Mesodermal cell (in vitro differentiated cells): ENCODE measurements around the gene GPR152.

Experiments used
- H3K27ac ChIP-seq: 2 replicates; pipeline ENCODE4 v1.7.0; 2013; ENCODE audit warnings: mild to moderate bottlenecking, low read depth, low read length, moderate library complexity; ENCODE audit not compliant: severe bottlenecking
- H3K36me3 ChIP-seq: 2 replicates; pipeline ENCODE4 v1.7.1; 2013; ENCODE audit warnings: mild to moderate bottlenecking, low read length, moderate library complexity; ENCODE audit not compliant: control insufficient read depth, insufficient read depth
- H3K4me1 ChIP-seq: one replicate; pipeline ENCODE4 v1.7.1; 2013; ENCODE audit warnings: mild to moderate bottlenecking, low read length; ENCODE audit not compliant: insufficient read depth, control insufficient read depth, poor library complexity, severe bottlenecking
- H3K4me3 ChIP-seq: 2 replicates; pipeline ENCODE4 v1.7.0; 2013; ENCODE audit warnings: low read length, control low read depth, mild to moderate bottlenecking; ENCODE audit not compliant: insufficient read depth, poor library complexity, severe bottlenecking; ENCODE audit errors: extremely low read depth
- H3K9me3 ChIP-seq: 2 replicates; pipeline ENCODE4 v1.7.1; 2013; ENCODE audit warnings: mild to moderate bottlenecking, low read length, moderate library complexity; ENCODE audit not compliant: control insufficient read depth
- WGBS, 2 experiments: methylation state at CpG; one replicate each; pipeline ENCODE4 v1.1.5; 2013; ENCODE audit warnings: missing lambda C conversion rate in 2 of 2; ENCODE audit not compliant: insufficient coverage in 2 of 2; 5-methylcytosine and 5-hydroxymethylcytosine counted together

GPR152 gene

GRCh38 chr11:67437809-67438157 lies 14.7 kb downstream of the GPR152 start:
- Histone ChIP-seq H3K36me3 (peaks cover 70% of the 10 kb centered on the region), H3K4me1 (peaks cover 7% of the 10 kb centered on the region), H3K4me3 (no peak overlapping the region), H3K27ac (no peak overlapping the region), H3K9me3 (no peaks in the 10 kb centered on the region)
- 80 to 92% methylated on average over 1 to 3 of the region's 3 CpGs for WGBS, 2 experiments

DNA sequence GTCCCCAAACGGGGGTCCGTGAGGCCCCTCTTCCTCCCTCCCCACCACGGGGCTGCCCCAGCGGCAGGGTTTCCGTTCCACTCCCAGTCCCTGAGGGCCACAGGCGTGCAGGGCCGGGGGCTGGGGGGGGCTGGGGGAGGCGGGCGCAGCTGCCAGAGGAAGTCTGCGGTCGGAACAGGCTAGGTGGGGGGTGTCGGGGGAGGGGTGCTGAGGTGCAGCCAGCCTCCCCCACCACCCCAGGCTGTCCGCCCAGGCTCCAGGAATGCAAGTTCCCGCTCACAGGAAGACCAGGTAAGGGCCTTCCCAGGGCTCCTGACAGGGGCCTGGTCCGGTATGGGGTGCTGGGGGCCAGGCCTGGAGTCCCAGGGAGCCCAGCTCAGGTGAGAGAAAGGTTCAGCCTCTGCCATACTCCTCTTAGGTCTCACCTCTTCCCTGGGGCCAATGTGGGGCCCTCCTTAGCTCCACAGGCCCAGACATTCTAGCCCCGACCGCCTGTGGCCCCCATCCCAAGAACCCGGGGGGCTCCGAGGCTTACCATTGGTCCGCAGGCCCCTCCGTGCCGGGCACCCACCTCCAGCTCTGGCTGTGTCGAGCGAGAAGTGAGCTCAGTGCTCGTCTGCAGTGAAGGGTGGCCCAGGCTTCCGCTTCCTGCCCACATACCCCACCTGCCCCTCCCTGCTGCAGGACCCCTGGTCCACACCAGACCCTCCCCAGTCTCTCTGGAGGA lies 15.3 kb downstream of the GPR152 start, which contains the start of gene PTPRCAP:
TSS of gene PTPRCAP (minus strand) at position 601 of the 727 bp plus-strand sequence. CDS start at position 538, 63 bp downstream.
- H3K9me3 ChIP-seq, result no peaks in the 10 kb centered on the region
- no peak within 1 kb of the TSS for H3K4me3 ChIP-seq
- H3K27ac ChIP-seq, result no peak within 1 kb of the TSS
- H3K36me3 ChIP-seq, result peaks cover 75% of the 10 kb centered on the region
- H3K4me1 ChIP-seq, result peaks cover 7% of the 10 kb centered on the region
- WGBS, 2 experiments, result 85 to 91% methylated on average over 4 to 14 of the region's 26 CpGs

DNA sequence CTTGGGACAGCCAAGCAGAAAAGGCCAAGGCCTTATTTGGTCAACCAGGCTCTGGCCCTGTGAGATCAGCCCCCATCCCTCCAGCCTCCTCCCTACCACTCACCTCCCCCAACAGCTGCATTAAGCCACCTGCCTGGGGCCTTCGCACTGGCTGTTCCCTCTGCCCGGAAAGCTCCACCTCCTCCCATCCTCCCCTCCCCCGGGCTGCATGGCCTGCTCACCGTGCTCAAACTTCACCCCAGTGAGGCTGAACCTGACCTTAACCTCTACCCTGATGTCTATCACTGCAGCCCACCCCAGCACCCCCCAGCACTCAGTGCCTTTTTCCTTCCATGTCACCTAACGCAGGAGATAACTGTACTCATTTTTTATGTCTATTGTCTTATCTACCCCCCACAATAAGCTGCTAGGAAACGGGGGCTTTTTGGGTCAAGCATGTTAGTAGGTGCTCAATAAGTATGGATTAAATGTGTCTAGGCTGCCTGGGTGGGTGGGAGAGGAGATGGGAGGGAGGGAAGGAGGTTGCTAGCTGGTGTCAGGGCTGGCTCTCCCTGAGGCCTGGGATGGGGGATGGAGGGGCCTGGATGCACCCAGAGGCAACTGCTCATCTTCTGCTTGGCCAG lies 16.0 kb downstream of the GPR152 start:
- no peak overlapping the region for H3K27ac ChIP-seq
- H3K4me1 ChIP-seq, result peaks cover 7% of the 10 kb centered on the region
- H3K4me3 ChIP-seq, result no peak overlapping the region
- no peaks in the 10 kb centered on the region for H3K9me3 ChIP-seq
- peaks cover 75% of the 10 kb centered on the region for H3K36me3 ChIP-seq
- WGBS, 2 experiments, result 46 to 57% methylated on average over 4 of the region's 6 CpGs

- Histone ChIP-seq H3K27ac (peak overlapping the region; percentile 16), H3K36me3 (peaks cover 74% of the 10 kb centered on the region), H3K4me3 (no peak overlapping the region)
Observed at GRCh38 chr11:67435727-67436458, 16.6 kb downstream of the GPR152 start.

GRCh38 chr11:67435031-67435726 lies 17.4 kb downstream of the GPR152 start:
- Histone ChIP-seq H3K4me3 (no peak overlapping the region), H3K36me3 (peaks cover 72% of the 10 kb centered on the region), H3K27ac (no peak overlapping the region), H3K9me3 (no peaks in the 10 kb centered on the region), H3K4me1 (peaks cover 7% of the 10 kb centered on the region)
- WGBS, 2 experiments, result 90 to 94% methylated on average over 14 to 24 of the region's 26 CpGs

More at GRCh38 chr11:67435727-67436458, 16.6 kb downstream of the GPR152 start:
- Histone ChIP-seq H3K4me1 (peaks cover 7% of the 10 kb centered on the region), H3K9me3 (no peaks in the 10 kb centered on the region)
- 92 to 93% methylated on average over 34 to 38 of the region's 38 CpGs for WGBS, 2 experiments

GRCh38 chr11:67434395-67434881 lies 18.1 kb downstream of the GPR152 start:
- peaks cover 7% of the 10 kb centered on the region for H3K4me1 ChIP-seq
- WGBS, 2 experiments, result 92 to 96% methylated on average over 21 to 23 of the region's 23 CpGs
- no peak overlapping the region for H3K4me3 ChIP-seq
- H3K36me3 ChIP-seq, result peaks cover 72% of the 10 kb centered on the region
- H3K27ac ChIP-seq, result no peak overlapping the region
- no peaks in the 10 kb centered on the region for H3K9me3 ChIP-seq

DNA sequence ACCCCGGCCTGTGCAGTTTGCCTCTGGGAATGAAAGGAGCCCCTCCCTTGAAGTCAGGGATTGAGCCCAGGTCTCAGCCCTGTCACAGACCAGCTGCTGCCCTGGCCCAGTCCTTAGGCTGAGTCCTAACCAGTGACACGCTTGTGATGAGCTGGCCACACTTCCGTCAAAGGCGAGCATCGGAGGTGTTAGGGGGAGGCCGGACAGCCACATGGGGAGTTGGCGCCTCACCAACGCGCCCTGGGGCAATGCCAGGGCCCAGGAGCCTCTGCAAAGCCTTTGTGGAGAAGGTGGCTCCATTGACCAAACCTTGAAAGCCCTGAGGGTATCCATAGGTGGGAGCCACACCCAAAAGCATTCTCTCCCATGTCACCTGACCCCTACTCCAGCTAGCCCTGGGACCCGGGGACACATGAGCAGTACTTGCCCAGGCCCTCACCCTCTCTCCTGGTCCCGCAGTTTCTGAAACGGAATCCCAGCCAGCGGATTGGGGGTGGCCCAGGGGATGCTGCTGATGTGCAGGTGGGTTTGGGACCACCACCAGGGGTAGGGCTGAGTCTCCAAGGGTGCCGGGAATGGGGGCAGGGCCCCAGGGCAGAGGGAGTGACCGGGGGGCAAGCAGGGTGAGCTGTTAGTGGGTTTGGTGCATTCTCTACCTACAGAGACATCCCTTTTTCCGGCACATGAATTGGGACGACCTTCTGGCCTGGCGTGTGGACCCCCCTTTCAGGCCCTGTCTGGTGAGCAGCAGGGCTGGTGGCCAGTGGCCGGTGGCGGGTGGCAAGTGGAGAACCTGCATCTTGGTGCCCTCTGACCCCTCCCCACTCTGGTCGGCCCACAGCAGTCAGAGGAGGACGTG lies 18.8 kb downstream of the GPR152 start:
- WGBS, 2 experiments, result 97 to 98% methylated on average over 19 to 20 of the region's 22 CpGs
- no peak overlapping the region for H3K4me3 ChIP-seq
- peaks cover 70% of the 10 kb centered on the region for H3K36me3 ChIP-seq
- H3K9me3 ChIP-seq, result no peaks in the 10 kb centered on the region
- no peak overlapping the region for H3K27ac ChIP-seq
- H3K4me1 ChIP-seq, result peaks cover 12% of the 10 kb centered on the region

DNA sequence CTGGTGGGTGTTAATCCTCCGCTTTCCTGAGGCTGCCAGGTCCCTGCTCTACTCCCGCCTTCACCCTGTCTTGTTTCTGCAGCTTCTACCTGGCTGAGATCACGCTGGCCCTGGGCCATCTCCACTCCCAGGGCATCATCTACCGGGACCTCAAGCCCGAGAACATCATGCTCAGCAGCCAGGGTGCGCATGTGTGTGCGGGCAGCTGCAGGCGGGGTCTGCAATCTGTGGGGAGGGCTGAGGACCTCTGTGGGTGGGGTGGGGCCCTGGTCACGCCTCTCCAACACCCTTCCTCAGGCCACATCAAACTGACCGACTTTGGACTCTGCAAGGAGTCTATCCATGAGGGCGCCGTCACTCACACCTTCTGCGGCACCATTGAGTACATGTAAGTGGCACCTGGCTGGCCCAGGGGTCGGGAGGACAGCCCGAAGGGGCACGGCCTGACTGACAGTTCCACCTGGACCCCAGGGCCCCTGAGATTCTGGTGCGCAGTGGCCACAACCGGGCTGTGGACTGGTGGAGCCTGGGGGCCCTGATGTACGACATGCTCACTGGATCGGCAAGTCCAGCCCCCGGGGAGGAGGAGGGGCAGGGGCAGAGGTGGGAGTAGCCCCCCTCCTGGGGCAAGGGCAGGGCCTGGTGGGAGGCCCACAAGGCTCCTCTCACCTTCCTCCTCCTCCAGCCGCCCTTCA lies 19.7 kb downstream of the GPR152 start:
- peaks cover 12% of the 10 kb centered on the region for H3K4me1 ChIP-seq
- no peak overlapping the region for H3K4me3 ChIP-seq
- peaks cover 60% of the 10 kb centered on the region for H3K36me3 ChIP-seq
- no peaks in the 10 kb centered on the region for H3K9me3 ChIP-seq
- no peak overlapping the region for H3K27ac ChIP-seq
- 93 to 98% methylated on average over 14 to 19 of the region's 22 CpGs for WGBS, 2 experiments

GRCh38 chr11:67431346-67432249 lies 20.9 kb downstream of the GPR152 start:
- Histone ChIP-seq H3K9me3 (no peaks in the 10 kb centered on the region), H3K4me3 (no peak overlapping the region), H3K4me1 (peaks cover 8% of the 10 kb centered on the region), H3K36me3 (peaks cover 54% of the 10 kb centered on the region), H3K27ac (no peak overlapping the region)
- WGBS, 2 experiments, result 97 to 98% methylated on average over 15 of the region's 24 CpGs
